Measurements from ENCODE around the gene ERCC4.

Gene ERCC4

DNA sequence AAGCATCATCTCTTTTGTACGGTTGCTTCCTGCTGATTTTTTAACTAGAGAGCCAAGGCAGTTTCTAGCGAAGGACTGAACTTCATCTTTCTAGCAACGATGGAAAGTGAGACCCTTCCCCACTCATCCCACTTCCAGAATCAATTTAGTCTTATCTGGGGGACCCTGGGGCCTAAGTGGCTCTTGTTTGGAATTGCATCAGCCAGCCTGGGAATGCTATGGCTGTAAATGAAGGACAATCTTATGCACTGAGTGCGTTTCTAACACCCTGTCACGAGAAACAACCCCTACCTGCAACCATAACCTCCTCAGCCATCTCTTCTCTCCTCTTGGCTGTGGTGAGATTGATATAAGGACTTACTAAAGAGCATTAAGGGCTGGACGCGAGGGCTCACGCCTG is 64.8 kb downstream of the ERCC4 start:
- in situ Hi-C loops (cut with HindIII; ENCODE audit: low sequenced_read_pairs), result no loop called here

DNA sequence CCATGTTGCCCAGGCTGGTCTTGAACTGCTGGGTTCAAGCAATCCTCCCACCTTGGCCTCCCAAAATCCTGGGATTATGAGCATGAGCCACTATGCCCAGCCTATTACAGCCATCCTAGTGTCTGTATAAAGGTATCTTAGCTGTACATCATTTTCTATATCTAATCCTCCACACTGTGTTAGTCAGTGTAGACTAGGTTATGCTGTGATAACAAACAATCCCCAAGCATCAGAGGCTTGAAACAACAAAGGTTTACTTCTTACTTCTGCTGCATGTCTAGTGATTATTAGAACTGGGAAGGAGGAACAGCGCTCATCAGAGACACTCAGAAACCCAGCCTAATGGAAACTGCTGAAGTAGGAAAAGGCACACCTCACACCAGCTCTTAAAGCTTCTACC is 68.1 kb downstream of the ERCC4 start:
- in situ Hi-C loops (cut with HindIII; ENCODE audit: low sequenced_read_pairs), result no loop called here

- in situ Hi-C loops (cut with HindIII; ENCODE audit: low sequenced_read_pairs), result no loop called here
Observed at GRCh38 chr16:13992322-13992721, 72.4 kb downstream of the ERCC4 start.

DNA sequence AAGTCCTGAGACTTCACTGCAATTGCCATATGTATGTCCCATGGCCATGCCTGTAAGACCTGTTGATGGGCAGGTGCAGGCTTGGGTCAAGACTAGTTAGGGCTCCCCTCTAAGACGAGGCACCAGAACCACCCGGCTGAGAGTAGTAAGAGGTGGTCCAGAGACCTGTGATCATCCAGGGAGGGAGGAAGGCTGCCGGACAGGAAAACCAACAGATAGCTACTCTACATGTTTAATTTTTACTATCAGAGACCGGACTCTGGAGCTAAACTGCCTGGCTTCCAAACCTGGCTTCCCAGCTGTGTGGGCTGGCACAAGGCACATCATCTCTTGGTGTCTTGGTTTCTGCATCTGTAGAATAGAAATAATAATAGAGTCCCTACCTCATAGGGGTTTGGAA is 73.0 kb downstream of the ERCC4 start:
- in situ Hi-C loops (cut with HindIII; ENCODE audit: low sequenced_read_pairs), result no loop called here

DNA sequence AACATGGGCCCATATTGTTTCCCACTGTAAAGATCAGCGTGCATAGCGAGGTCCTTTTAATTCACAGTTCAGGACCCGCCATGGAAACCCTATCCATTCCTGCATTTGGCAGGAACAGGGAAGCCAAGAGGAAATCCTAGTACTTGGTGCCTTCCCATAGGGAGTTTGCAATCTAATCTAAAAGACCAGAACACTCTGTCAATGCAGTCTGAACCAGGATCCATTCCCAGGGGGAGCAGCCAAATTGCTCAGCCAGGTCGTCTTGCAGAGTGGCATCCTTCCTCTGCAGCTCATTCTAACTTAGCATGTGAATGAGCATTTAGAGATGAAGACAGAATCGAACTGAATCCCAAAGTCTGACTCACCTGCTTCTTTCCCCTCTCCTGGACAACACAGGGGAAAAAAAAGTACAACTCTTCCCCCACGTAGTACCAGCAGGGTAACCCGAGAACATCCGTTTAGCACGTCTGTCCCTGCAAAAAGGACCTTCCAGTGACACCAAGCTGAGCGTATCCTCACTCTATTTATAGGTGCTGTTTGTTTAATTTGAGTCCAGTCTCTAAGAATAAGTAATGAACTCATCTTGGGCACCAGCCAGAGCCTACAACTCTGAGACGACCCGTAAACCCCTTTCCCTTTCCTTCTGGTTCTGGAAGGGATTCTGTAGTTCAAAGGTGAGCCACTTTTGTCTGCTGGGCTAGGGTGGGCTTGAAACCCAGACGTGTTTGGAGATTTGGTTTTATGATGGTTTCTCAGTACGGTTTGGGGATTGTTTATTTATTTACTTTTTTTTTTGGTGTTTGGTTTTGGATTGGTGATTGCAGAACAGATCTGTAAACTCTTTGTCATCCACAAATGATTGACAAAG is 74.5 kb downstream of the ERCC4 start:
- in situ Hi-C loops (cut with HindIII; ENCODE audit: low sequenced_read_pairs), result no loop called here

DNA sequence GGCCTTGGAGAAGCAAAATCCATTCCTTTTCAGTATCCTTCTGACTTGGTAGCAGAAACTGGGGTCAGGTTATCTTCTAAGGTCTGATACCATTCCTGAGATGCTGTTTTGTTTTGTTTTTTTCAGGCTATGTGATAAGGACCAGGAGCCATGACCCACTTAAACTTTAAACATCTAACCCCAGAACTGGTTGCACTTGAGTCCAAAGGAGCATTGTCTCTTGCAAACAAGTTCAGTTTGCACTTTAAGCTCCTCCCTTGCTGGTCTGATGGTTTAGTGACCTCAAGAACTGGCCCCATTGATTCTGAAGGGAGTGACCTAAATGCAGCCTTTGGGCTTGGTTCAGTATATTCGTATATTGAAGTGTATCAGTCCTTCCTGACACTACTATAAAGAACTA is 75.2 kb downstream of the ERCC4 start:
- in situ Hi-C loops (cut with HindIII; ENCODE audit: low sequenced_read_pairs), result no loop called here

GRCh38 chr16:13996778-13997288 is 76.9 kb downstream of the ERCC4 start:
- in situ Hi-C loops (cut with HindIII; ENCODE audit: low sequenced_read_pairs), result no loop called here

- in situ Hi-C loops (cut with HindIII; ENCODE audit: low sequenced_read_pairs), result no loop called here
Observed at GRCh38 chr16:13997526-13997925, 77.6 kb downstream of the ERCC4 start.

GRCh38 chr16:13997933-13998332 is 78.0 kb downstream of the ERCC4 start:
- in situ Hi-C loops (cut with HindIII; ENCODE audit: low sequenced_read_pairs), result no loop called here

DNA sequence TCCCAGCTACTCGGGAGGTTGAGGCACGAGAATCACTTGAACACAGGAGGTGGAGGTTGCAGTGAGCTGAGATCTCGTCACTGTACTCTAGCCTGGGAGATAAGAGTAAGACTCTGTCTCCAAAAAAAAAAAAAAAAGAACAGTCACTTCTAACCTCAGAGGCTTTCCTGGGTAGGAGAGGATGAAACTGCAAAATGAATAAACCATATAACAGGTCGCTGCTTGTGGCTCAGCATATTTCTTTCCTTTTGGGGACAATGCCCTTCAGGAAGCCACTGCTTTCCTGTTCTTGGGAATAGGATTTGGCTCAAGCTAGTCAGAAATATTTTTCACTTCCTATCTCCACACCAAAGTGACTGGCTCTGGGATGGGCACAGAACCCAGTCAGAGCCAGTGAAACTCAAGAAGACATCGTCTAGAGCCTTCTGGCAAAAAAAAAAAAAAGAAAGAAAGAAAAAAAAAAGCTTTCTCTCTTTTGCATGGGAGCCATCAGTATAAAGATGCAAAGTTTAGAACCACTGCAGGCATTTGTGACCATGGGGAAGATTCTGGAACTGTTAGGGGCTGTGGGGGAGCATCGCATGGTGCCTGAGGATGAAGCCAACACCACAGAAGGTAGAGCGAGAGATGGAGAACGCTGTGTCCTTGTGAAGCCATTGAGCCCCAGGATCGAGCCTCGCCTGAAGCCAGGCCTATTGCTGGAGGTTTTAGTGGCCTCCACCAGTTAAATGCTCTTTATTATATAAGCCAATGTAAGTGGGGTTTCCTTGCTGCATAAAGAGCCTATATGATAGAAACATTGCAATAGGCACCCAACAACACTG is 79.3 kb downstream of the ERCC4 start:
- in situ Hi-C loops (cut with HindIII; ENCODE audit: low sequenced_read_pairs), result no loop called here

DNA sequence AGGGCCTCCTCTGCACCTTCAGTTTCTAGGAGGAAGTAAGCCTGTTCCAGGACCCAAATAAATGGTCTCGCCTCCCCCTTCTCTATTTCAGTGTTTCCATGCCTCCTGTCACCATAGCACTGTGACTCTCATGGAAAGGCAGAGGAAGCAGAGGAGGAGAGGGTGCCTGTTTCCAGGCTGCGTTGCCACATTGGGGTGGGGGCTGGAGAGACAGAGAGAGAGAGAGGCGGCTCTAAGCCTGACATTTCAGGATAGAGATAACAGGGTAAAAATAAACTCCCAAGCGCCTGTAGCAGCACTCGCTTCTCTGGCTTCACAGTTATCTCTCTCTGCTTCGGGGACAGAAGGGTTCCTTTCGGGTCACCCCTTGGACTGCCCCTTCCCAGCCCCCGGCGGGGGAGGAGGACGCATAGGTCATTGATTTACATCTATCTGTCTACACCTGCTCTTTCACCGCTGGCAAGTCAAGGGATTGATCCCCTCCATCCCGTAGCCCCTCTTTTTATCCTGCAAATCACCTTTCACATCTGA is 80.0 kb downstream of the ERCC4 start:
- in situ Hi-C loops (cut with HindIII; ENCODE audit: low sequenced_read_pairs), result no loop called here

DNA sequence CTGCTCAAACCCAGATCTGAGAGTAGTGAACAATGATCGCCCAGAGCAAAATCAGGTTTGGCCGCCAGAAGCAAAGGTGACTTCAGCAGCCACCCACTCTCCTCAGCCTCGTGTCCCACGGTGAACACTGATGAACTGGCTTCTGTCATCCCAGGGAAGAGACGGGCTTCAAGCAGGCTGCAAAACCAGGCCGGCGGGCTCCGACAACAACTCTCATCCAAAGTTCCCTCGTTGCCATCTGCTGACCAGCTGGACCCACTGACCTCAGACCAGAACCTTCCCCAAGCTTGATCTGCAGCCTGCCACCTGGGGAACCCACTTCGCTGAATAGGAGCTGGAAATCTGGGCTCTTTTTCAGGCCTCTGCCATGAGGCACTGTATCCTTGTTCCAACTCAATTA is 81.6 kb downstream of the ERCC4 start:
- in situ Hi-C loops (cut with HindIII; ENCODE audit: low sequenced_read_pairs), result no loop called here

Measured in DLD1 (cell line).